Measurements from ENCODE around the gene KIAA0408. TPM values are rescaled to one million over a fixed set of nuclear protein-coding genes. Genes with fewer than 3 reads are reported as not detected.

Gene KIAA0408
- total and polyA plus RNA-seq, 2 donors (not counting 1 experiment from before 2014, with no cell fraction given): 2.8 to 3.0 TPM

- no peaks in the 10 kb centered on the region for H3K36me3 ChIP-seq (ENCODE audit: control insufficient read depth, insufficient read depth, low read length)
- H3K27me3 ChIP-seq (ENCODE audit: control insufficient read depth, insufficient read depth, low read length): no peaks in the 10 kb centered on the region
- peak overlapping the region; percentile 77 for H3K4me2 ChIP-seq (ENCODE audit: extremely low read depth, insufficient read depth, low read length)
- peaks cover 3% of the 10 kb centered on the region for H3K4me1 ChIP-seq (ENCODE audit: control insufficient read depth, extremely low read depth, insufficient read depth, low read length)
- DNase-seq (ENCODE audit: low read depth in 2 of 2): no peak
- no peaks in the 10 kb centered on the region for H3K79me2 ChIP-seq (ENCODE audit: control insufficient read depth, insufficient read depth, low read length)
- no peak overlapping the region for H3K9ac ChIP-seq (ENCODE audit: insufficient read depth, low read length)
- no peak overlapping the region for H3K27ac ChIP-seq (ENCODE audit: insufficient read depth, low read length)
- H3K4me3 ChIP-seq (replicated peaks in 1 of 4; ENCODE audit: control extremely low read depth in 1 of 4, insufficient read depth in 1 of 4, low read depth in 3 of 4, low read length in 4 of 4): peak overlapping the region; percentile 8 to 27 (median 21)
- peak overlapping the region; percentile 29 for H2AFZ ChIP-seq (ENCODE audit: low read length)
- TF ChIP-seq EZH2 (IDR thresholded peaks at IDR 0.05; ENCODE audit: low read length, missing control alignments): no peak
- TF ChIP-seq CTCF (conservative IDR thresholded peaks at IDR 0.05 in 1 of 2, IDR thresholded peaks at IDR 0.05 in 1 of 2; ENCODE audit: low read depth in 1 of 2, low read length in 2 of 2): no peak
- no peaks in the 10 kb centered on the region for H3K9me3 ChIP-seq (ENCODE audit: control insufficient read depth, insufficient read depth, low read depth, low read length)
- H4K20me1 ChIP-seq (ENCODE audit: control insufficient read depth, extremely low read depth, insufficient read depth, low read length): no peaks in the 10 kb centered on the region
These were observed 24.3 kb upstream of the KIAA0408 start for GRCh38 chr6:127483399-127484055.

- Histone ChIP-seq H3K9ac (ENCODE audit: insufficient read depth, low read length) (no peak overlapping the region), H3K4me2 (ENCODE audit: extremely low read depth, insufficient read depth, low read length) (no peak overlapping the region), H4K20me1 (ENCODE audit: control insufficient read depth, extremely low read depth, insufficient read depth, low read length) (no peaks in the 10 kb centered on the region), H3K36me3 (ENCODE audit: control insufficient read depth, insufficient read depth, low read length) (no peaks in the 10 kb centered on the region), H3K9me3 (ENCODE audit: control insufficient read depth, insufficient read depth, low read depth, low read length) (no peaks in the 10 kb centered on the region), H3K4me1 (ENCODE audit: control insufficient read depth, extremely low read depth, insufficient read depth, low read length) (peaks cover 3% of the 10 kb centered on the region), H2AFZ (ENCODE audit: low read length) (no peak overlapping the region), H3K27me3 (ENCODE audit: control insufficient read depth, insufficient read depth, low read length) (no peaks in the 10 kb centered on the region), H3K4me3 (replicated peaks in 1 of 4; ENCODE audit: control extremely low read depth in 1 of 4, insufficient read depth in 1 of 4, low read depth in 3 of 4, low read length in 4 of 4) (no peak overlapping the region), H3K79me2 (ENCODE audit: control insufficient read depth, insufficient read depth, low read length) (no peaks in the 10 kb centered on the region), H3K27ac (ENCODE audit: insufficient read depth, low read length) (no peak overlapping the region)
- TF ChIP-seq EZH2 (IDR thresholded peaks at IDR 0.05; ENCODE audit: low read length, missing control alignments) (no peak), CTCF (conservative IDR thresholded peaks at IDR 0.05 in 1 of 2, IDR thresholded peaks at IDR 0.05 in 1 of 2; ENCODE audit: low read depth in 1 of 2, low read length in 2 of 2) (no peak)
- DNase-seq (ENCODE audit: low read depth in 2 of 2): no peak
These were observed 23.1 kb upstream of the KIAA0408 start for GRCh38 chr6:127482325-127482724.

- H3K27ac ChIP-seq (ENCODE audit: insufficient read depth, low read length): no peak overlapping the region
- no peaks in the 10 kb centered on the region for H3K79me2 ChIP-seq (ENCODE audit: control insufficient read depth, insufficient read depth, low read length)
- H3K4me3 ChIP-seq (replicated peaks in 1 of 4; ENCODE audit: control extremely low read depth in 1 of 4, insufficient read depth in 1 of 4, low read depth in 3 of 4, low read length in 4 of 4): no peak overlapping the region
- H3K4me1 ChIP-seq (ENCODE audit: control insufficient read depth, extremely low read depth, insufficient read depth, low read length): peaks cover 3% of the 10 kb centered on the region
- TF ChIP-seq EZH2 (IDR thresholded peaks at IDR 0.05; ENCODE audit: low read length, missing control alignments) (no peak), CTCF (conservative IDR thresholded peaks at IDR 0.05 in 1 of 2, IDR thresholded peaks at IDR 0.05 in 1 of 2; ENCODE audit: low read depth in 1 of 2, low read length in 2 of 2) (no peak)
- H3K9me3 ChIP-seq (ENCODE audit: control insufficient read depth, insufficient read depth, low read depth, low read length): no peaks in the 10 kb centered on the region
- DNase-seq (ENCODE audit: low read depth in 2 of 2): peak; percentile 46 to 85
- no peak overlapping the region for H3K4me2 ChIP-seq (ENCODE audit: extremely low read depth, insufficient read depth, low read length)
- no peaks in the 10 kb centered on the region for H4K20me1 ChIP-seq (ENCODE audit: control insufficient read depth, extremely low read depth, insufficient read depth, low read length)
- no peaks in the 10 kb centered on the region for H3K27me3 ChIP-seq (ENCODE audit: control insufficient read depth, insufficient read depth, low read length)
- H2AFZ ChIP-seq (ENCODE audit: low read length): no peak overlapping the region
- no peak overlapping the region for H3K9ac ChIP-seq (ENCODE audit: insufficient read depth, low read length)
- H3K36me3 ChIP-seq (ENCODE audit: control insufficient read depth, insufficient read depth, low read length): no peaks in the 10 kb centered on the region
These were observed 22.4 kb upstream of the KIAA0408 start for GRCh38 chr6:127481628-127482027.

All from fibroblast of lung (primary cell).